T-cell (primary cell): ENCODE results near the gene MESP2. TPM values are rescaled to one million over a fixed set of nuclear protein-coding genes. Genes with fewer than 3 reads are reported as not detected.

Source experiments
- ATAC-seq, 4 experiments: fragments of 200-7000 bp in 3 of 4; fragments of 150-1000 bp in 1 of 4; cut with Tn5 transposase; replicated peaks in 1 of 4; 1 replicate in 3 of 4; 2 replicates in 1 of 4; pipeline ENCODE4 v1.10.0; 2021; ENCODE audit warnings: moderate library complexity in 3 of 4, mild to moderate bottlenecking in 2 of 4, moderate number of reproducible peaks in 1 of 4
- CTCF ChIA-PET, 2 donors: fragments of 300-600 bp; sonication (Branson Sonifier 250); formaldehyde crosslinking; loops; one replicate each; lab custom pipeline; 2022; ENCODE audit warnings: antibody characterized with exemption in 2 of 2; lab: Charles Lee
- POLR2A ChIA-PET, 2 donors: fragments of 300-600 bp; sonication (Branson Sonifier 250); formaldehyde crosslinking; loops; one replicate each; lab custom pipeline; 2022; ENCODE audit warnings: antibody characterized with exemption in 2 of 2; lab: Charles Lee
- DNase-seq, 35 experiments: peaks; one replicate each; pipeline versions ENCODE4 v3.0.0 to v3.0.0-alpha.2; 2013 to 2023
- H3K27ac ChIP-seq: one replicate; pipeline ENCODE4 v1.5.1; 2013; ENCODE audit warnings: low read length
- H3K27me3 ChIP-seq, 2 experiments: replicated peaks in 1 of 2; 1 replicate in 1 of 2; 2 replicates in 1 of 2; pipeline versions ENCODE4 v1.6.1 to v1.7.0; 2013; ENCODE audit warnings: low read length in 1 of 2, mixed read lengths in 1 of 2; ENCODE audit not compliant: control insufficient read depth in 2 of 2, insufficient read depth in 2 of 2; ENCODE audit errors: extremely low read depth in 1 of 2
- H3K36me3 ChIP-seq, 2 donors: 1 replicate in 1 of 2; 2 replicates in 1 of 2; pipeline versions ENCODE4 v1.6.1 to v1.7.0; 2013; ENCODE audit warnings: low read length in 1 of 2; ENCODE audit not compliant: control insufficient read depth in 2 of 2, insufficient read depth in 1 of 2; ENCODE audit errors: extremely low read depth in 1 of 2
- H3K4me1 ChIP-seq, 2 experiments: 1 replicate in 1 of 2; 2 replicates in 1 of 2; pipeline versions ENCODE4 v1.6.1 to v1.7.0; 2013; ENCODE audit warnings: low read length in 2 of 2, mixed read lengths in 1 of 2; ENCODE audit not compliant: insufficient read depth in 2 of 2, control insufficient read depth in 1 of 2; ENCODE audit errors: extremely low read depth in 1 of 2
- H3K4me3 ChIP-seq, 2 donors: 1 replicate in 1 of 2; 2 replicates in 1 of 2; pipeline versions ENCODE4 v1.5.1 to v1.7.0; 2013; ENCODE audit warnings: mild to moderate bottlenecking in 2 of 2, low read length in 1 of 2, moderate library complexity in 1 of 2; ENCODE audit not compliant: control insufficient read depth in 1 of 2; ENCODE audit errors: extremely low read depth in 1 of 2
- H3K9me3 ChIP-seq: 2 replicates; pipeline ENCODE4 v1.7.0; 2013
- H3K27ac Mint-ChIP-seq, 2 donors: one replicate each; pipeline ENCODE4 v1.8.0; 2020 to 2021; ENCODE audit warnings: mild to moderate bottlenecking in 2 of 2, mixed read lengths in 2 of 2
- H3K27me3 Mint-ChIP-seq, 2 donors: one replicate each; pipeline ENCODE4 v1.8.0; 2021 to 2022; ENCODE audit warnings: mixed read lengths in 2 of 2
- H3K36me3 Mint-ChIP-seq: one replicate; pipeline ENCODE4 v1.8.0; 2021; ENCODE audit warnings: mixed read lengths
- H3K4me1 Mint-ChIP-seq, 3 donors: one replicate each; pipeline ENCODE4 v1.8.0; 2020 to 2022; ENCODE audit warnings: mixed read lengths in 3 of 3, mild to moderate bottlenecking in 1 of 3
- H3K4me3 Mint-ChIP-seq, 3 donors: one replicate each; pipeline ENCODE4 v1.8.0; 2020 to 2022; ENCODE audit warnings: mild to moderate bottlenecking in 3 of 3, mixed read lengths in 3 of 3, moderate library complexity in 3 of 3
- H3K9me3 Mint-ChIP-seq, 3 donors: one replicate each; pipeline ENCODE4 v1.8.0; 2020 to 2022; ENCODE audit warnings: mixed read lengths in 3 of 3
- WGBS: methylation state at CpG from one replicate; pipeline ENCODE4 v1.1.5; 2013; ENCODE audit warnings: missing lambda C conversion rate; ENCODE audit not compliant: insufficient coverage; 5-methylcytosine and 5-hydroxymethylcytosine counted together
- total RNA-seq, 35 experiments: library from RNA in 6 of 35; stranded (reverse) in 6 of 35; fragments of 120-200 nt in 1 of 35; gene quantifications; one replicate each; pipeline versions ENCODE4 v1.2.1 to v1.2.4 and lab custom pipeline; 2013 to 2026

The MESP2 gene
- total RNA-seq, 5 donors from 2014 or later (not counting 1 experiment from before 2014, with no cell fraction given) = not detected

DNA sequence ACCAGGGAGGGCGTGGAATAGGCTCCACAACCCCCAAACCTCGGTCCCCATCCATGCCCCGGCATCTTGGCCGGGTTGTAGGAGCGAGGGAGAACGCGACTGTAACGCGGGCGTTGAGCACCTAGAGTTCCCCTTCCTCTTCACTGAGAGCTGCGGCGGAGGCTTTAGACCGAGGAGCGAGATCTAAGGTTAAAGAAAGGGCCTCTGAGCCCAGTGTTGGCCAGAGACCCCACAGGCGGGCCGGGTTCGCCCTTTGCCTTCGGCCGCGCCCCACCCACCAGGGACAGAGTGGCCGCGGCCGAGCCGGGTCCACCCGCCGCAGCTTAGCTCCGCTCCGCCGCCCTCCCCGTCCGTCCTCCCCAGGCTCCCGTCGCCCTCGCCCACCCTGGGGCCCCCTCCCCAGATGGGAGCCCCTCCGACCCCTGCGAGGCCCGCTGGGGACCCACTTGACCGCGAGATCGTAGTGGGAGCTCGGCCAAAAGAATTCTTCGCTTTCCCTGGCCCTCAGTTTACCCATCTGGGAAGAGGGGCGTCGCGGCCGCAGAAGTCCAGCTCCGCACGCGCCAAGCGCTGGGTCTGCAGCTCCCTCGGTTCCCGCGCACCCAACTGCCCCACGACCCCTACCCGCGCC is 38.1 kb downstream of the MESP2 start:
- Histone ChIP-seq H3K27me3 (peaks cover 0 to 57% of the 10 kb centered on the region in 2 experiments), H3K36me3 (no peaks in the 10 kb centered on the region), H3K27ac (no peak overlapping the region), H3K4me3 (peak overlapping the region in 1 of 2 donors; percentile 83), H3K9me3 (no peaks in the 10 kb centered on the region), H3K4me1 (peaks cover 2 to 18% of the 10 kb centered on the region in 2 experiments)
- Mint-ChIP-seq H3K4me1 (peaks cover 7 to 15% (median 8%) of the 10 kb centered on the region in 3 donors), H3K4me3 (peak overlapping the region; percentile 56 to 86 (median 63)), H3K36me3 (peaks cover 7% of the 10 kb centered on the region), H3K9me3 (no peaks in the 10 kb centered on the region), H3K27ac (no peak overlapping the region), H3K27me3 (peaks cover 35 to 51% of the 10 kb centered on the region in 2 donors)
- CTCF ChIA-PET = interaction anchor here in 1 of 2 donors (0.6 kb wide), 1 partner anchor 7 kb away, joined by 4 read pairs; no protein-coding TSS in a partner anchor
- DNase-seq = peak in 6 of 35 experiments; percentile 3 to 26 (median 14)
- POLR2A ChIA-PET = no interaction called here
- peak in 1 of 4 experiments; percentile 28 for ATAC-seq
- 9% methylated on average over 48 of the region's 56 CpGs for WGBS

DNA sequence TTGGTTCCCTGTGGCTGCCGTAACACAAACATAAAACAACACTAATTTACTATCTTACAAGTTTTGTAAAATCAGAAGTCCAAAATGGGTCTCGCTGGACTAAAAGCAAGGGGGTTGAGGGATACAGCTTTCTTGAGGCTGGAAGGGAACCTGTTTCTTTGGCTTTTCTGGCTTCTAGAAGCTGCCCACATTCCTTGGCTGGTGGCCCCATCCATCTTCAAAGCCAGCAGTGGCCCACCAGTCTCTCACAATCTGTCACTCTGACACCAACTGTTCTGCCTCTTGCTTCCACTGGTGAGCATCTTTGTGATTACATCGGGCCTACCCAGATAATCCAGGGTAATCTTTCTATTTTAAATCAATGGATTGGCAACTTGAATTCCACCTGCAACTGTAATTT is 39.6 kb downstream of the MESP2 start:
- Histone ChIP-seq H3K4me1 (peaks cover 2 to 18% of the 10 kb centered on the region in 2 experiments), H3K4me3 (no peak overlapping the region), H3K27ac (no peak overlapping the region), H3K9me3 (no peaks in the 10 kb centered on the region), H3K27me3 (peaks cover 0 to 56% of the 10 kb centered on the region in 2 experiments), H3K36me3 (no peaks in the 10 kb centered on the region)
- ATAC-seq (no peak), DNase-seq (no peak)
- Mint-ChIP-seq H3K27ac (no peak overlapping the region), H3K27me3 (peaks cover 32 to 50% of the 10 kb centered on the region in 2 donors), H3K4me1 (peaks cover 7 to 15% (median 8%) of the 10 kb centered on the region in 3 donors), H3K9me3 (no peaks in the 10 kb centered on the region), H3K4me3 (peak overlapping the region; percentile 72 to 86 (median 77)), H3K36me3 (peaks cover 7% of the 10 kb centered on the region)
- WGBS = no CpG with 5 or more reads among the region's 3 CpGs
- POLR2A ChIA-PET = no interaction called here
- CTCF ChIA-PET = interaction anchor here in 1 of 2 donors (0.6 kb wide), 1 partner anchor 697 kb away, joined by 3 read pairs; no protein-coding TSS in a partner anchor

DNA sequence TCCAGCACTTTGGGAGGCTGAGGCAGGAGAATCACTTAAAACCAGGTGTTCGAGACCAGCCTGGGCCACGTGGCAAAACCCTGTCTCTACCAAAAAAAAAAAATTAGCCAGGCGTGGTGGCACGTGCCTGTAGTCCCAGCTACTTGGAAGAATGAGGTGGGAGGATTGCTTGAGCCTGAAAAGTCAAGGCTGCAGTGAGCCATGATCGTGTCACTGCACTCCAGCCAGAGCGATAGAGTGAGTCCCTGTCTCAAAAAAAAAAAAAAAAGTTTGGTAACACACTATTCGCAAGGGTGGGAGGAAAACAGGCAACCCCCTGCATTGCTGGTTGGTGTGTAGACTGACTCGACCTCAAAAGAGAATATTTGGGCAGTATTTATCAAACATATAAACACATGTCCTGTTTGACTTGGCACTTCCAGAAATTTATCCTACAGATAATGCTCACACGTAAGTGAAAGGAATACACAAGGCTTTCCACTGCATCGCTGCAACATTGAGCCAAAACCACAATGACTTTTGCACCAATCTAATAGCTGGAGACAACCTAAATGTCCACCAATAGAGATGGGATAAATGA is 41.7 kb downstream of the MESP2 start:
- Histone ChIP-seq H3K27me3 (peaks cover 0 to 60% of the 10 kb centered on the region in 2 experiments), H3K4me1 (peaks cover 2 to 18% of the 10 kb centered on the region in 2 experiments), H3K36me3 (no peaks in the 10 kb centered on the region), H3K27ac (no peak overlapping the region), H3K9me3 (no peaks in the 10 kb centered on the region), H3K4me3 (no peak overlapping the region)
- 83% methylated on average over 1 of the region's 10 CpGs for WGBS
- CTCF ChIA-PET = no interaction called here
- Mint-ChIP-seq H3K36me3 (peaks cover 7% of the 10 kb centered on the region), H3K27me3 (peaks cover 35 to 49% of the 10 kb centered on the region in 2 donors), H3K27ac (no peak overlapping the region), H3K9me3 (no peaks in the 10 kb centered on the region), H3K4me1 (peaks cover 7 to 15% (median 8%) of the 10 kb centered on the region in 3 donors), H3K4me3 (no peak overlapping the region)
- DNase-seq (no peak), ATAC-seq (no peak)
- POLR2A ChIA-PET = no interaction called here

DNA sequence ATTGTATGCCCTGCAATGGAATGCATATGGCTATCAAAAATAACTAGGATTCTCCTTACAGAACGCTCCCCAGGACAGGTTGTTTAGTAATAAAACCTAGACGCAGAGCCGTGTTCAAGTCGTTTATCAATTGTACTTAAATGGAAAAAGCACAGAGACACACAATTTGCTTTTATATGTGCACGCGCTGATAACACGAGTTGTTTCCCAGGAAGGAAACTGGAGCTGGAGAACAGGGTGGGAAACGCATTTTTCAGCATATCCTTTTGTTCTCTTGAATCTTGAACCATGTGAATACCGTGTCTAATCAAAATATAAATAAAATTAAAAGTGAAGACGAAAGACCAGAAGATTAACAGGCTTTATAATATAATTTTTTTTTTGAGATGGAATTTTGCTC is 42.2 kb downstream of the MESP2 start:
- H3K4me3 Mint-ChIP-seq = no peak overlapping the region
- no peak overlapping the region for H3K27ac Mint-ChIP-seq
- ChIA-PET POLR2A (no interaction called here), CTCF (no interaction called here)
- Histone ChIP-seq H3K27ac (no peak overlapping the region), H3K9me3 (no peaks in the 10 kb centered on the region), H3K4me3 (no peak overlapping the region), H3K36me3 (no peaks in the 10 kb centered on the region), H3K27me3 (peaks cover 0 to 59% of the 10 kb centered on the region in 2 experiments), H3K4me1 (peaks cover 2 to 18% of the 10 kb centered on the region in 2 experiments)
- H3K4me1 Mint-ChIP-seq = peaks cover 7 to 15% (median 8%) of the 10 kb centered on the region in 3 donors
- H3K9me3 Mint-ChIP-seq = no peaks in the 10 kb centered on the region
- peaks cover 36 to 45% of the 10 kb centered on the region in 2 donors for H3K27me3 Mint-ChIP-seq
- WGBS = 81% methylated on average over 7 of the region's 10 CpGs
- ATAC-seq (no peak), DNase-seq (no peak)
- peaks cover 7% of the 10 kb centered on the region for H3K36me3 Mint-ChIP-seq

DNA sequence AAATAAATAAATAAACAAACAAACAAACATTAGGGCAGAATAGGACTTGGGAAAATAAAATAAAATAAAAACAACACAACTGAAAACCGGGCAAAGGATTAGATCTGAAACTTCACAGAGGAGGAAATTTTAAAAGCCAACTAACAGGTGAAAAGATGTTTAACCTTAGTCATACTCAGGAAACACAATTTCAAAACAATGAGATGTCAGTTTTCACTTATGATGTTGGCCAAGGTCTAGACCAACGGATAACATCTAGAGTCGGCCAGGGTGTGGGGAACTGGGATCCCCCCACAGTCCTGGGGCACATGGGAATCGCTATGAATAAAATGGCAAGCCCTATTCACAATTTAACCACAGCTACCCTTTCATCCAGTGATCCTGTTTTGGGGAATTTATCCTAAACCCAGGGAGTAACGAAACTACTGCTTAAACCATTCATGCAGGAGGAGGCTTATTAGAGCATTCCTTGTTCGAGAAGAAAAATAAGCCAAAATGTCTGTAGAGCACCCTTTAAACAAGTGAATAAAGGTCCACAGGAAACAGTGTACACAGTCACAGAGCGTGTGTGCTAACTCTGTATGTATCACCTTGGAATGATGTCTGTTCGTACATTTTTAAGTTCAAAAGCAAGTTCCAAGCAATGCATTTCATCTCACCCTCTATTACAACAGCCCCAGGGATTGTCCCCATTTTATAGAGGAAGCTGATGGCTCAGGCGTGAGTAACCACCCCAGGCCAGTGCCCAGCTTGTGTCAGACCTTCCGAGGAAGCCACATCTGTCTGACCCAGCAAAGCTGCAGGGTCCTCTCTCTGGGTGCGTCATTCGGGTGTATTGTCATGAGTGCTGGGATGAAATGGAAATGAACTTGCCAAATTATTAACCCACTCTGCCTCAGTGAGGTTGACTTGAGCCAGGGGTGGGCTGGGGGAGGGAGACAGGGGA is 44.8 kb downstream of the MESP2 start:
- ATAC-seq = no peak
- peaks cover 0 to 4% (median 0%) of the 10 kb centered on the region in 3 donors for H3K4me1 Mint-ChIP-seq

More for the DNA sequence above, 44.8 kb downstream of the MESP2 start:
- POLR2A ChIA-PET = interaction anchor here in 1 of 2 donors (0.6 kb wide), 1 partner anchor 113 kb away, joined by 16 read pairs; no protein-coding TSS in a partner anchor
- CTCF ChIA-PET = interaction anchor here in 1 of 2 donors (0.7 kb wide), 1 partner anchor 7 kb away, joined by 4 read pairs; no protein-coding TSS in a partner anchor
- no peak overlapping the region for H3K27ac Mint-ChIP-seq
- DNase-seq = peak in 1 of 35 experiments; percentile 21
- no peaks in the 10 kb centered on the region for H3K9me3 ChIP-seq
- H3K4me1 ChIP-seq = no peaks in the 10 kb centered on the region
- peaks cover 0 to 48% of the 10 kb centered on the region in 2 experiments for H3K27me3 ChIP-seq
- H3K36me3 Mint-ChIP-seq = peaks cover 7% of the 10 kb centered on the region
- H3K27me3 Mint-ChIP-seq = peaks cover 29 to 31% of the 10 kb centered on the region in 2 donors
- no peak overlapping the region for H3K4me3 ChIP-seq
- 56% methylated on average over 4 of the region's 12 CpGs for WGBS
- H3K9me3 Mint-ChIP-seq = no peaks in the 10 kb centered on the region
- H3K27ac ChIP-seq = no peak overlapping the region
- H3K4me3 Mint-ChIP-seq = no peak overlapping the region
- H3K36me3 ChIP-seq = no peaks in the 10 kb centered on the region
